Effector memory CD4-positive, alpha-beta T cell (primary cell): Measurements from ENCODE around the gene EVX2.
A peak's percentile ranks its signal among the peaks of the same experiment; 100 is the strongest.

Experiments
- DNase-seq, 3 donors: peaks; one replicate each; pipeline ENCODE4 v3.0.0-alpha.2; 2020
- H3K27ac ChIP-seq: 2 replicates; pipeline ENCODE4 v1.7.0; 2013; ENCODE audit warnings: mild to moderate bottlenecking, low read length, moderate library complexity; ENCODE audit not compliant: insufficient read depth, poor library complexity, severe bottlenecking
- H3K27me3 ChIP-seq: replicated peaks from 2 replicates; pipeline ENCODE4 v1.7.0; 2013; ENCODE audit warnings: mild to moderate bottlenecking, low read length; ENCODE audit not compliant: insufficient read depth, control insufficient read depth, poor library complexity, severe bottlenecking
- H3K36me3 ChIP-seq: 2 replicates; pipeline ENCODE4 v1.7.0; 2013; ENCODE audit warnings: mild to moderate bottlenecking, low read length, moderate library complexity; ENCODE audit not compliant: control insufficient read depth, insufficient read depth
- H3K4me1 ChIP-seq: 2 replicates; pipeline ENCODE4 v1.7.0; 2013; ENCODE audit warnings: low read length, mild to moderate bottlenecking; ENCODE audit not compliant: control insufficient read depth, insufficient read depth, poor library complexity, severe bottlenecking
- H3K4me3 ChIP-seq: 2 replicates; pipeline ENCODE4 v1.7.0; 2013; ENCODE audit warnings: low read length, low read depth, mild to moderate bottlenecking; ENCODE audit not compliant: insufficient read depth, poor library complexity, severe bottlenecking
- H3K9me3 ChIP-seq: 2 replicates; pipeline ENCODE4 v1.7.0; 2013; ENCODE audit warnings: mild to moderate bottlenecking, low read length, moderate library complexity; ENCODE audit not compliant: control insufficient read depth

Gene EVX2

DNA sequence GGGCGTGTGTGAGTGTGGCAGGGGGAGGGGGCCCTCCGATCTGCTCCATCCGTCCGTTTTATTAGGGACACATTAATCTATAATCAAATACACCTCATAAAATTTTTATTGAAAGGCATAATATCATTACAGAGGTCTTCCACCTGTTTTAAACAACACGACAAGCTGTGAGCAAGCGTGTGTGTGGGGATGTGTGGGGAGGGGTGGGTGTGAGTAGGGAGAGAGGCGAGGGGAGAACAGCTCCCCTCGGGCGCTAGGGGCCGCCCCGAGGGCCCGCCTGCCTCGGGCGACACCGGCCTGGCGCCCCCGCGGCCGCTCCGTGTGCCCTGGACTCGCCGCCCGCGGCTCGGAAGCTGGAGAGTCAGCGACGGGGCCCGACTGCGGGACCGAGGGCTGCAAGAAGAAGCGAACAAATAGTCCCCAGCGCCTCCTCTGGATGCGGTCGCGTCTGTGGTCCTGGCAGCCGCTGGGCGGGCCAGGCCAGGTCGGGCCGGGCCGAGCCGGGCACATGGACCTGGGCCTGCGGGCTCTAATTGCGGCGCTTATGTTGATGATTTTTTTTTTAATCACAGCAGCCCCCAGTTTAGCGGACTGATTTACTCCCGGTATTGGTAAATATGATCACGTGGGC lies 38.4 kb upstream of the EVX2 start:
- H3K27me3 ChIP-seq = peaks cover 92% of the 10 kb centered on the region
- no peak for DNase-seq
- peak overlapping the region; percentile 16 for H3K4me3 ChIP-seq
- no peaks in the 10 kb centered on the region for H3K36me3 ChIP-seq
- H3K9me3 ChIP-seq = no peaks in the 10 kb centered on the region
- no peak overlapping the region for H3K27ac ChIP-seq
- peaks cover 17% of the 10 kb centered on the region for H3K4me1 ChIP-seq

- H3K27ac ChIP-seq = no peak overlapping the region
- no peaks in the 10 kb centered on the region for H3K9me3 ChIP-seq
- H3K4me1 ChIP-seq = peaks cover 17% of the 10 kb centered on the region
- no peak overlapping the region for H3K4me3 ChIP-seq
- DNase-seq = no peak
- peaks cover 93% of the 10 kb centered on the region for H3K27me3 ChIP-seq
- H3K36me3 ChIP-seq = no peaks in the 10 kb centered on the region
Observed at GRCh38 chr2:176121190-176122051, 37.7 kb upstream of the EVX2 start.

DNA sequence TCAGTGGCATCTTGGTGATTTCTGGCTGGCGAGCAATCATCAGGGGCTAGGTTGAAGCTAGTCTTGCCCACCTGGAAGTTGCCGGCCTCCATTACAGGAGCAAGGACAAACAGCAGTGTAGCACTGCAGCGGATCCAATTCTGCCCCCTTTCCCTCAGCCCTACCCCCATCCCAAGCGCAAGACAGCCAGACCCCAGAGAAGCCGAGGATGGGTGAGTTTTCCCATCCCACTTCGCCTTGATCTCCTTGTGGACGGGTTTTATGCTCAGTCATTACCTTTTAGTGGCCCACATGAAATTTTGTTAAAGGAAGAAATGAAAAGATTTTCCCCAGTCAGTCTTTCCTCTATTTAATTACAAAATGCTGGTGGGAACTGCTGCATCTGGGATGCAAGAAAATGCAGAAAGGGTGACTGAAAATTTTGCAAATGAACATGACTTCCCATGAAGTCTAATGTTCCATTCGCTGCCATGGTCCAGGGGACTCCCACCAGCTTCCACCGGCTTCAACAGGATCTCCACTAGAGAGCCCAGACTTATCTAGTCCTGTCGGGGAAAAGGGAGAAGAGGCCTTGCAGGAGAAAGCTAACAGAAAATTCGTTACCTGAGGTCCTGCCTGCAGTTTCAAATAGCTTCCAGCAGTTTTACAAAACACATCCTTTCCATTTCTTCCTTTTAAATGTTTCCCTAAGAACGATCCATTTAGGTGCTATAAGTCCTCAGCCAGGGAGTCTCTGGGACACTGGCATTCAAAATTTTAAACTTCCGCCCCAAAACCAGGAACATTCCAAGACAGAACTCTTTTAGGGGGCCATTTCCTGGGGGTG lies 36.8 kb upstream of the EVX2 start:
- Histone ChIP-seq H3K27me3 (peaks cover 94% of the 10 kb centered on the region), H3K9me3 (no peaks in the 10 kb centered on the region), H3K36me3 (no peaks in the 10 kb centered on the region), H3K27ac (no peak overlapping the region), H3K4me3 (no peak overlapping the region), H3K4me1 (peaks cover 17% of the 10 kb centered on the region)
- no peak for DNase-seq

- DNase-seq = no peak
- Histone ChIP-seq H3K9me3 (no peaks in the 10 kb centered on the region), H3K27ac (no peak overlapping the region), H3K4me3 (no peak overlapping the region), H3K36me3 (no peaks in the 10 kb centered on the region), H3K27me3 (peaks cover 93% of the 10 kb centered on the region), H3K4me1 (peaks cover 17% of the 10 kb centered on the region)
Observed at GRCh38 chr2:176118601-176119339, 35.0 kb upstream of the EVX2 start.

GRCh38 chr2:176117823-176118371 lies 34.1 kb upstream of the EVX2 start:
- Histone ChIP-seq H3K36me3 (no peaks in the 10 kb centered on the region), H3K9me3 (no peaks in the 10 kb centered on the region), H3K27me3 (peaks cover 93% of the 10 kb centered on the region), H3K4me3 (no peak overlapping the region), H3K27ac (no peak overlapping the region), H3K4me1 (peaks cover 11% of the 10 kb centered on the region)
- DNase-seq = no peak

- Histone ChIP-seq H3K4me3 (no peak overlapping the region), H3K4me1 (peaks cover 5% of the 10 kb centered on the region), H3K9me3 (no peaks in the 10 kb centered on the region), H3K27me3 (peaks cover 94% of the 10 kb centered on the region), H3K36me3 (no peaks in the 10 kb centered on the region), H3K27ac (no peak overlapping the region)
- DNase-seq = no peak
Observed at GRCh38 chr2:176117162-176117822, 33.5 kb upstream of the EVX2 start.

DNA sequence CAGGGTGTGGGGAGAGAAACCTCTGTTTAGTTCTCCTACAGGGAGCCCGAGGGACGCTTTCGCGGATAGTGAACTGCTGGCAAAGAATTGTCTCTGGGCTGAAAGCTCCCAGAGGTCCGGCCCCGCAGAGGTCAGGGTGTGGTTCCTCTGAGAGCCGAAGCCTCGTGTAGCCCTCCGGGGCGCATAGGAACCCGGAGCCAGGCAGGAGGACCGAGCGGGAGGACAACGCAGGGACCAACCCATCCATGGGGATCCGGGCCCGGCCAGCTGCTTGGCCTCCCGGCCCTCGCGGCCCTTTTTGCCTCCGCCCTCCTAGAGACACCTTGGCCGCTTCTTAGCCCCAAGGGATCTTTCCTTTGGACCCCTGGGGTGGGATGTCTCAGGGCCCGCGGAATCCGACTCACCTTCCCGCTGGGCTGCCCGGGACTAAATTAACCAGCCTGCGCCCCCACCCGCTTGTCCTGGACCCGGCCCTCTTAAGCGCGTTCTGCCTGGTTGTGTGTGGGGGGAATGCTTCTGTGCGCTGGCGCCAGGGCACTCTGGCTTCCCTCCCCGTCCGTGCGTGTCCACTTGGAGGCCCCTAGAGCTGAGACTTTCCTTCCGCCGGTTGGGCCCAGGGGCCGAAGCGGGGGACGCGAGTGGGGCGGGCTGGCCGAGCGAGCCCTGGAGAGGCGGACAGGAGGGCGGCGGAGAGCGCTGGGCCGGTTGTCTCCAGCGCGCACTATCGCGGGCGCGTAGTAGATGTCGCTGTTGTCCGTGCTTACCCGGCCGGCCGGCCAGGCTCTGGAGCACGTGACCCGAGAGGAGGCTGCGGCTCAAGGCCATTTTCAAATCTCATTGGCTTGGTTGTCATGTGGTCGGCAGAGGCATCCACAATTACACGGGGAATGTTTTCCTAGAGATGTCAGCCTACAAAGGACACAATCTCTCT lies 32.4 kb upstream of the EVX2 start, which contains the start of gene HOXD10:
HOXD10 (plus strand) TSS at position 896 of the 931 bp plus-strand sequence. CDS start 56 bp downstream, outside the sequence.
- Histone ChIP-seq H3K4me3 (no peak within 1 kb of the TSS), H3K4me1 (no peaks in the 10 kb centered on the region), H3K27ac (no peak within 1 kb of the TSS), H3K27me3 (peaks cover 94% of the 10 kb centered on the region), H3K9me3 (no peaks in the 10 kb centered on the region), H3K36me3 (no peaks in the 10 kb centered on the region)
- no peak for DNase-seq

- Histone ChIP-seq H3K36me3 (no peaks in the 10 kb centered on the region), H3K27me3 (peaks cover 94% of the 10 kb centered on the region), H3K4me1 (no peaks in the 10 kb centered on the region), H3K4me3 (no peak overlapping the region), H3K9me3 (no peaks in the 10 kb centered on the region), H3K27ac (no peak overlapping the region)
- DNase-seq = no peak
Observed at GRCh38 chr2:176114930-176115625, 31.3 kb upstream of the EVX2 start.
